ENCODE results near the gene AKIRIN2. TPM values are rescaled to one million over a fixed set of nuclear protein-coding genes. Genes with fewer than 3 reads are reported as not detected.

AKIRIN2 gene
- total and polyA plus RNA-seq, 9 of the 15 experiments (the other 6 are each of a cell fraction or from before 2014, with no cell fraction given): 5.8 to 63.9 (median 28.1) TPM

DNA sequence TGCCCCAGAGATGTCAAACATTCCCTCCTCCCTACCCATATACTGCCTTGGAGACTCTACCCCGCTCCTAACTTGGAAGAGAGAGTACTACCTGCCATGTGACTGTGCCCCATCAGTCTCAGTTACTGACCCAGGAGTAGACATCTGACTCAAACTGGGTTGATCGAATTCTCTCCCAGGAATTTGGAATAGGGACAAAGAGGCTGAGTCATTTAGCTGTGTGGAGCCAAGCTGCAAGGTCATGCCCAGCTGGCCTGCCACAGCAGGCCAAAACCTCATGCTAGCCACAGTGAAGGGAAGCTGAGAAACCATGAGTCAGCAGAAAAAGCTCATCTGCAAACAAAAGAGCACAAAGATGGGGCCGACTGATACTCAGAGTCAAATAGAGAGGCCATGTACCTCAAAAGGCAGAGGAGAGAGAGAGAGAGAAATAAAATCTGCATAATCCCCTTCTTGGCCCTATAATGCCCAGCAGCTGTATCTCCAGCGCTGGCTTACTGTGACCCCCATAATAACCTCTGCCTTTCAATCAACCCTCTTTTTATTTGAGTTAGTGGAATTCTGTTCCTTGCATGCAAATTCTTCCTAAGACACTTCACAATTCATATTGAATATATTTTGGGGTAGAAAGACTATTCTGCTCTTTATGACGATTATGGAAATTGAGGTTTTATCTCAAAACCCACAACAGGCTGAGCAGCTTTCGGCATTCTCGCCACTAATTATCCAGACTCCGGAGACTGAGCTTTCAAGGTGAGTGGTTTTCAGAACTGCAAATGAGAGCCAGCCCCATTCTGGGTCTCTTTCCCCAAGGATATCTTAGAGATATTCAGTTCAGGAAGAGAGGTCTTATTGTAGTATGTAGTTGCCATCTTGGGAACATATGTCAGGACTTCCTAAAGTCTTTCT, 21.4 kb upstream of the AKIRIN2 start (continued):
- TF ChIP-seq, protein P1, sequence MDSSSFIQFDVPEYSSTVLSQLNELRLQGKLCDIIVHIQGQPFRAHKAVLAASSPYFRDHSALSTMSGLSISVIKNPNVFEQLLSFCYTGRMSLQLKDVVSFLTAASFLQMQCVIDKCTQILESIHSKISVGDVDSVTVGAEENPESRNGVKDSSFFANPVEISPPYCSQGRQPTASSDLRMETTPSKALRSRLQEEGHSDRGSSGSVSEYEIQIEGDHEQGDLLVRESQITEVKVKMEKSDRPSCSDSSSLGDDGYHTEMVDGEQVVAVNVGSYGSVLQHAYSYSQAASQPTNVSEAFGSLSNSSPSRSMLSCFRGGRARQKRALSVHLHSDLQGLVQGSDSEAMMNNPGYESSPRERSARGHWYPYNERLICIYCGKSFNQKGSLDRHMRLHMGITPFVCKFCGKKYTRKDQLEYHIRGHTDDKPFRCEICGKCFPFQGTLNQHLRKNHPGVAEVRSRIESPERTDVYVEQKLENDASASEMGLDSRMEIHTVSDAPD (CRISPR knock-in tag; IDR thresholded peaks at IDR 0.05): peak; percentile 18; the same call in 1 of the 2 replicates
- TF ChIP-seq ZNF134 (CRISPR knock-in tag; conservative IDR thresholded peaks at IDR 0.05) (0 out of 2 replicates have a peak, but pooled peaks have one; percentile 9), POLR2B (IDR thresholded peaks at IDR 0.05; ENCODE audit: low read depth, partially characterized antibody) (no peak), ZNF224 (CRISPR knock-in tag; IDR thresholded peaks at IDR 0.05) (no peak), SP2 (IDR thresholded peaks at IDR 0.05; ENCODE audit: extremely low read depth, low read depth, low read length, poor library complexity, severe bottlenecking) (no peak), ZNF212 (CRISPR knock-in tag; IDR thresholded peaks at IDR 0.05) (0 out of 2 replicates have a peak, but pooled peaks have one; percentile 59)
- TF ChIP-seq, protein P2, sequence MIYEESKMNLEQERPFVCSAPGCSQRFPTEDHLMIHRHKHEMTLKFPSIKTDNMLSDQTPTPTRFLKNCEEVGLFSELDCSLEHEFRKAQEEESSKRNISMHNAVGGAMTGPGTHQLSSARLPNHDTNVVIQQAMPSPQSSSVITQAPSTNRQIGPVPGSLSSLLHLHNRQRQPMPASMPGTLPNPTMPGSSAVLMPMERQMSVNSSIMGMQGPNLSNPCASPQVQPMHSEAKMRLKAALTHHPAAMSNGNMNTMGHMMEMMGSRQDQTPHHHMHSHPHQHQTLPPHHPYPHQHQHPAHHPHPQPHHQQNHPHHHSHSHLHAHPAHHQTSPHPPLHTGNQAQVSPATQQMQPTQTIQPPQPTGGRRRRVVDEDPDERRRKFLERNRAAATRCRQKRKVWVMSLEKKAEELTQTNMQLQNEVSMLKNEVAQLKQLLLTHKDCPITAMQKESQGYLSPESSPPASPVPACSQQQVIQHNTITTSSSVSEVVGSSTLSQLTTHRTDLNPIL (CRISPR knock-in tag; IDR thresholded peaks at IDR 0.05): no peak
- TF ChIP-seq, protein P3, sequence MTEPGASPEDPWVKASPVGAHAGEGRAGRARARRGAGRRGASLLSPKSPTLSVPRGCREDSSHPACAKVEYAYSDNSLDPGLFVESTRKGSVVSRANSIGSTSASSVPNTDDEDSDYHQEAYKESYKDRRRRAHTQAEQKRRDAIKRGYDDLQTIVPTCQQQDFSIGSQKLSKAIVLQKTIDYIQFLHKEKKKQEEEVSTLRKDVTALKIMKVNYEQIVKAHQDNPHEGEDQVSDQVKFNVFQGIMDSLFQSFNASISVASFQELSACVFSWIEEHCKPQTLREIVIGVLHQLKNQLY (CRISPR knock-in tag; conservative IDR thresholded peaks at IDR 0.05): no peak
- TF ChIP-seq, protein P4, sequence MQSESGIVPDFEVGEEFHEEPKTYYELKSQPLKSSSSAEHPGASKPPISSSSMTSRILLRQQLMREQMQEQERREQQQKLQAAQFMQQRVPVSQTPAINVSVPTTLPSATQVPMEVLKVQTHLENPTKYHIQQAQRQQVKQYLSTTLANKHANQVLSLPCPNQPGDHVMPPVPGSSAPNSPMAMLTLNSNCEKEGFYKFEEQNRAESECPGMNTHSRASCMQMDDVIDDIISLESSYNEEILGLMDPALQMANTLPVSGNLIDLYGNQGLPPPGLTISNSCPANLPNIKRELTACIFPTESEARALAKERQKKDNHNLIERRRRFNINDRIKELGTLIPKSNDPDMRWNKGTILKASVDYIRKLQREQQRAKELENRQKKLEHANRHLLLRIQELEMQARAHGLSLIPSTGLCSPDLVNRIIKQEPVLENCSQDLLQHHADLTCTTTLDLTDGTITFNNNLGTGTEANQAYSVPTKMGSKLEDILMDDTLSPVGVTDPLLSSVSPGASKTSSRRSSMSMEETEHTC (IDR thresholded peaks at IDR 0.05): 0 out of 2 replicates have a peak, but pooled peaks have one; percentile 18
